GM12873 (cell line): Measurements from ENCODE around the gene CGREF1.

Experiments used
- TF ChIP-seq, protein P1 (sequence below): IDR thresholded peaks from 2 replicates; pipeline ENCODE4 v1.5.1; 2012; ENCODE audit warnings: low read depth, mild to moderate bottlenecking, moderate library complexity, low read length, control low read depth; ENCODE audit not compliant: insufficient read depth; ENCODE audit errors: missing control alignments

The CGREF1 gene

DNA sequence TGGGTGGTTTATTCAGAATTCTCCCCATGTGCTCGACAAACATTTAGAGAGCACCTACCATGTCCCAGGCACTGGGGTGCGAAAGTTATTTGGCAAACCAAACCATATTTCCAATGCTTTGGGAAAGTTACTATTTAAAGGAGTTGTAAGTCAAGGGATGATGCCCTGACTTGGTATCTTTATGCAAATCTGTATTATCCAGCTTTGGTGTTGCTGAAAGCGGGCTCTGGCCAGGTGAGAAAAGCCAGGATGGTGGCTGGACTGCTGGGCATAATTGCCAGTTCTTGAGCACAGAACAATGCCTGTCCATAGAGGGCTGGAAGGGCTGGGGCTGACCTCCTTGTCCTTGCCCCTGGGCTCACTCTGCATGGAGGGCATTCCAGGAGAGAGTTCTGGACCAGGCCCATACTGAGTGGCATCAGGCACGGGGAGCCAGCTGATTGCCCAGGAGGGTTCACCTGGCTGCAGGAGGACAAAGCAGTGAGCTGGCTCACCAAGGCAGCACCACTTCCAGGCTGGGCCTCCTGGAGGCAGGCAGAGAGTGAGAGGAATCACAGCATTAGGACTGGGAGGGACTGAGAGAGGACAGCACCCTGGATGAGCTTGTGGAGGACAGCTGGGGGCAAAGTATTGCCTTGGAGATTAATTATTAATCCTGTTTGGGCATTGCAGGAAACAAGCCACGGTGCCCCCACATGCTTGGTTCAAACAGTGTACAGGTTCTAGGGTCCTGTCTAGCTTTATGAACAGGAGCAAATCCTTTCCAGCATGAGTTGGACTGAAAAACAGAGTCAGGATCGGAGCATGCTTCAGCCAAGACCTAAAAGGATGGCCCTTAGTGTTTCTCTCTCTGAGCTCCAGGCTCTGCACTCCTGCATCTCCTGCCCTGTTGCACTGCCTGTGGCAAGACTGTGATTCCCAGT is 25.2 kb downstream of the CGREF1 start:
- TF ChIP-seq, protein P1, sequence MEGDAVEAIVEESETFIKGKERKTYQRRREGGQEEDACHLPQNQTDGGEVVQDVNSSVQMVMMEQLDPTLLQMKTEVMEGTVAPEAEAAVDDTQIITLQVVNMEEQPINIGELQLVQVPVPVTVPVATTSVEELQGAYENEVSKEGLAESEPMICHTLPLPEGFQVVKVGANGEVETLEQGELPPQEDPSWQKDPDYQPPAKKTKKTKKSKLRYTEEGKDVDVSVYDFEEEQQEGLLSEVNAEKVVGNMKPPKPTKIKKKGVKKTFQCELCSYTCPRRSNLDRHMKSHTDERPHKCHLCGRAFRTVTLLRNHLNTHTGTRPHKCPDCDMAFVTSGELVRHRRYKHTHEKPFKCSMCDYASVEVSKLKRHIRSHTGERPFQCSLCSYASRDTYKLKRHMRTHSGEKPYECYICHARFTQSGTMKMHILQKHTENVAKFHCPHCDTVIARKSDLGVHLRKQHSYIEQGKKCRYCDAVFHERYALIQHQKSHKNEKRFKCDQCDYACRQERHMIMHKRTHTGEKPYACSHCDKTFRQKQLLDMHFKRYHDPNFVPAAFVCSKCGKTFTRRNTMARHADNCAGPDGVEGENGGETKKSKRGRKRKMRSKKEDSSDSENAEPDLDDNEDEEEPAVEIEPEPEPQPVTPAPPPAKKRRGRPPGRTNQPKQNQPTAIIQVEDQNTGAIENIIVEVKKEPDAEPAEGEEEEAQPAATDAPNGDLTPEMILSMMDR, result no peak

DNA sequence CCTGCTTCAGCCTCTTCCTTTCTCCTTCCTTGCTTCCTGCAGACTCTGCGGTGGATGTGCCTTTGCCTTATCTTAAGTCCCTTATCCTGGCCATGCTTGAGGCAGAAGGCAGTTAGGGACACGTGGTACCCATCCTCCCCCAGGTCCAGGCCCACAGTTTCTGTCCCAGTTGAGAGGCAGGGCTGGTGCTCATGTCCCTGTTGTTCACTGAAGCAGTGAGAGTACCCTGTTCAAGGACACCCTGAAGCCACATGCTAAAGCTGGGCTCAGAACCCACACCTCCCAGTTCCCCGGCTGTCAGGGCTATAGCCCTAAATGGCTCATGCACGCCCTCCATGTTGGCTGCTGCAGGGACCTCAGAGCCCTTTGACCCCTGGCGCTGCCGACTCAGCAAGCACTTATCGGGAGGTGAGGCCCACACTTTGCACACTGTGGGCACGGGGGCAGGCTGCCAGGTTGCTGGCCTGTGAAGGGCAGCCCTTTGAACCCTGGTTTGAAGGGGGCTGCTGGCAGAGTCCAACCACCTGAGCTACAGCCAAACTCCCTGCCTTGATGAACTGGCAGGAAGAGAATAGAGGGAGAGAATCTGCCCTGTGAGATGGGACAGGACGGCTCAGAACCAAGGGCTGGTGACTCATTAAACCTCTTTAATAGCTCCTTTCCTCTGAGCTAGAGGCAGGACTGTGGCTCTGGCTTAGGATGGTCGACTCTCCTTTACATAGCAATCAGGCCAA is 26.1 kb downstream of the CGREF1 start:
- TF ChIP-seq, protein P1, result no peak

- TF ChIP-seq, protein P1, result no peak
Observed at GRCh38 chr2:27091746-27092695, 26.9 kb downstream of the CGREF1 start.

DNA sequence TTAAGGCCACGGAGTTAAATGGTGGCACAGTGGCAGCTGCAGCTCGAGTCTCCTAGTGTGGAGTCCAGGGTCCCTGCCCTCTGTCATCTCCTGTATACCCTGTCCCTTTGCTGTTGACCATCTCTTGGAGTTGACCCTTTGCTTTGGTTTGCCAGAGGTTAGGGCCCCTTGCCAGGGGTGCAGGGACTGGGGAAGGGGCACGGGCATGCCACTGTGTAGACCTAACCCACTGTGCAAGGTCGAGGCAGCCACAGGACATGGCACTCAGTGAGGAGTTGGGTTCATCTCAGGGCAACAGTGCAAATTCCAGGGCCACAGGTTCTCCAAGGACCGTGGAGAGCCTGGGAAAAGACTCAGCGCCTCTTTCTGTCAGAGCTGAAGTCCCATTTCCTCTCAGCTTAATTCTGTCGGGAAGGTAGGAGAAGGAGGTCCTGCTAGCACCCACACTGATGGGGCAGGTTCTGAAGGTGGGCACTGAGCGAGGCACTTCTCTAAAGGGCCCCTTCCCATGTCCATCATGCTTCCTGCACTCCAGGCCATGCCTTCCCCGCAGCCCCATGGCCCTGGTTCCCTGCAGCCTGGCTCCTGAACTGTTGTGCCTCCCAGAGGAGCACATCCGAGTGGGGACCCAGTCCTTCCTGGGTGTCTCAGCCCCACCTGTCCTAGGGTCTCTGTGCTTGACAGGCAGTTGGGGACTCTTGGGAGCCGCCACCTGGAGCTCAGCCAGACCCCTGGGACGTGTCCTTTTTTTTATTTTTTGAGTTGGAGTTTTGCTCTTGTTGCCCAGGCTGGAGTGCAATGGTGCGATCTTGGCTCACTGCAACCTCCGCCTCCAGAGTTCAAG is 29.6 kb downstream of the CGREF1 start:
- TF ChIP-seq, protein P1, result no peak

DNA sequence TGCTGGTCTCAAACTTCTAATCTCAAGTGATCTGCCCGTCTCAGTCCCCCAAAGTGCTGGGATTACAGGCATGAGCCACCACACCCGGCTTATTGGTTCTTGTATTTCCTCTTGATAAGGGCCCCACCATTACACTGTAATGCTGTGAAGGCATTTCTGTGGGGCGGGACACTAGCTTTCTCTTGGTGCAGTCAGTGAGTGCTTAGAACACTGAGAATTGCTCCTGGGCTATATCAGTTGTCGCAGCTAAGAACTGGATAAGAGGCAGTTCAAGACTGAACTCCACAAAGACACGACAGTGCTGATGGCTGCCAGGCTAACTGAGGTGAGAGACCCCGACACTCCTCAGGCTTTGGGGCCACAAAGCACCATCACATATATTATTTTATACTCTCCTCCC is 30.3 kb downstream of the CGREF1 start:
- TF ChIP-seq, protein P1, result no peak

DNA sequence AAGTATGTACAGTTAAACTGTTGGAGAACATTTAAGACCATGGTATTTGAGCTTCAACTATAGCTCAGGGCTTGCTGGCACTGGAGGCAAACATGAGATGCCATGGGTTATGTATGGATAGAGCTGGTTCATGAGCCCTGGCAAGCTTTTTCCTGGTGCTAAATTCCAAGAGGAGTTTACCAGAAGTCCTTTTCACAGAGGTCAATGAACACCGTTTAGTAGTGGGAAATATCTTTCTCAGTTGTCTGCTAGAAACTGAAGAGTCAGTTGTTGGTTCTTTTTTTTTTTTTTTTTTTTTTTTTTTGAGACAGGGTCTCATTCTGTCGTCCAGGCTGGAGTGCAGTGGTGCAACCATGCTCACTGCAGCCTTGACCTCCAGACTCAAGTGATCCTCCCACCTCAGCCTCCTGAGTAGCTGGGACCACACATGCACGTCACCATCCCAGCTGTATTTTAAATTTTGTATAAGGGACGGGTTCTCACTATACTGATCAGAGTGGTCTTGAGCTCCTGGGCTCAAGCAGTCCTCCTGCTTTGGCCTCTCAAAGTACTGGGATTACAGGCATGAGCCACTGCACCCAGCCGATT is 31.0 kb downstream of the CGREF1 start:
- TF ChIP-seq, protein P1, result no peak
